ENCODE measurements around the gene IL10.

The IL10 gene

DNA sequence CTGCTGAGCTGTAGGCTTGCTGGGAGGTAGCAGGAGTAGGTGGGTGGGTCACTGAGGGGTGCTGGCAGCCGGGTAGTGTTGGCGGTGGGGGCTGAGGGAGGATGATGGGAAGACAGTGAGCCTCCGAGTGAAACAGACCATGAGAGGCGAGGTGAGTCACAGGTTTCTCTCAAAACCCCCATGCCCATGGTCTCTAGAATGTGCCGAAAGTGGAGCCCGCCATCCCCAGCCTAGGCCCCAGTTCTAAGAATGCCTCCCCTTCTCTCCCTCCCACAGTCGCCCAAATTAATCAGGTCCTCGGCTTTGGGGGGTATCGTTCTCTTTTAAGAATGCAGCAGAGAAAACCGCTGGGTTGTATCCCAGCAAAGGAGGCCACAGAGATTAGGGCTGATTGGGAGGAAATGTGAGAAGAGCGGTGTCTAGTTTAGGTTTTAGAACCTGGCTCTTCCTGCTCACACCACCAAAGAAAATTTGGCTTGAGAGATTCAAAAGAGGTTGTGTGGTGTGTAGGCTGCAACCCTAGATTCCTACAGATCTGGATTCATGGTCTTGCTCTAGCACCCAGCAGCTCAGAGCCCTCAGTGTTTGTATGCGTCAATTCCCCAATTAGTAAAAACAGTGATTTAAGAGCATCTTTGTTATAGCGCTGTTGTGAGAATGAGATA, 29.4 kb downstream of the IL10 start:
- TF ChIP-seq, protein P1, sequence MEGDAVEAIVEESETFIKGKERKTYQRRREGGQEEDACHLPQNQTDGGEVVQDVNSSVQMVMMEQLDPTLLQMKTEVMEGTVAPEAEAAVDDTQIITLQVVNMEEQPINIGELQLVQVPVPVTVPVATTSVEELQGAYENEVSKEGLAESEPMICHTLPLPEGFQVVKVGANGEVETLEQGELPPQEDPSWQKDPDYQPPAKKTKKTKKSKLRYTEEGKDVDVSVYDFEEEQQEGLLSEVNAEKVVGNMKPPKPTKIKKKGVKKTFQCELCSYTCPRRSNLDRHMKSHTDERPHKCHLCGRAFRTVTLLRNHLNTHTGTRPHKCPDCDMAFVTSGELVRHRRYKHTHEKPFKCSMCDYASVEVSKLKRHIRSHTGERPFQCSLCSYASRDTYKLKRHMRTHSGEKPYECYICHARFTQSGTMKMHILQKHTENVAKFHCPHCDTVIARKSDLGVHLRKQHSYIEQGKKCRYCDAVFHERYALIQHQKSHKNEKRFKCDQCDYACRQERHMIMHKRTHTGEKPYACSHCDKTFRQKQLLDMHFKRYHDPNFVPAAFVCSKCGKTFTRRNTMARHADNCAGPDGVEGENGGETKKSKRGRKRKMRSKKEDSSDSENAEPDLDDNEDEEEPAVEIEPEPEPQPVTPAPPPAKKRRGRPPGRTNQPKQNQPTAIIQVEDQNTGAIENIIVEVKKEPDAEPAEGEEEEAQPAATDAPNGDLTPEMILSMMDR (IDR thresholded peaks at IDR 0.05; ENCODE audit: low read depth, low read length): no peak
- no peak for DNase-seq (ENCODE audit: low read depth in 2 of 2)
- H3K4me3 ChIP-seq (replicated peaks in 1 of 2; ENCODE audit: low read depth in 2 of 2, low read length in 2 of 2): no peak overlapping the region

DNA sequence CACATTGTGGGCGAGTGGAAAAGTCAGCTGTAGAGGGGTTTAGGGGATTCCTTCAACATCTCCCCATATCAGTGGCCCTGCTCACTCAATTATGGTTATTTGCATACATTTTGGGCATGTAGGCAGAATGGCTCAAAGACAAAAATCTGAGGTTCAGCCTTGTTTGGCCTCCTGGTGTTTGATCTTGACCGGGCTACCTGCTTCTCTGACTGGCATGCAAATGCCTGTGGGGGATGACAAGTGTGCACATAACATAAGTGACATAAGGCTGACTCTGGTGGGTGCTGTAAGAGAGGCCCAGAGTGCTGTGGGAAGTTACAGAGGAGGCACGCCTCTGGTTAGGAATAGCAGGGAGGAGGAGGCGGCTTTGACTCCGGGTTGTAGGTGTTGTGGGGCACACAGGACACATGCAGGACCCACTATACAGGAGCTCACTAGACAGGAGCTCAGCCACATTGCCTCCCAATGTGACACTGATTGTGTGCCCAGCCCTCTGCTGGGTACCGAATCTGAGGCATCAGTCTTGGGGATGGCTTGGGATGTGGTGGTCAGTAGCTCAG, 31.1 kb downstream of the IL10 start:
- no peak for DNase-seq (ENCODE audit: low read depth in 2 of 2)
- H3K4me3 ChIP-seq (replicated peaks in 1 of 2; ENCODE audit: low read depth in 2 of 2, low read length in 2 of 2): no peak overlapping the region
- TF ChIP-seq, protein P1 (IDR thresholded peaks at IDR 0.05; ENCODE audit: low read depth, low read length): no peak

DNA sequence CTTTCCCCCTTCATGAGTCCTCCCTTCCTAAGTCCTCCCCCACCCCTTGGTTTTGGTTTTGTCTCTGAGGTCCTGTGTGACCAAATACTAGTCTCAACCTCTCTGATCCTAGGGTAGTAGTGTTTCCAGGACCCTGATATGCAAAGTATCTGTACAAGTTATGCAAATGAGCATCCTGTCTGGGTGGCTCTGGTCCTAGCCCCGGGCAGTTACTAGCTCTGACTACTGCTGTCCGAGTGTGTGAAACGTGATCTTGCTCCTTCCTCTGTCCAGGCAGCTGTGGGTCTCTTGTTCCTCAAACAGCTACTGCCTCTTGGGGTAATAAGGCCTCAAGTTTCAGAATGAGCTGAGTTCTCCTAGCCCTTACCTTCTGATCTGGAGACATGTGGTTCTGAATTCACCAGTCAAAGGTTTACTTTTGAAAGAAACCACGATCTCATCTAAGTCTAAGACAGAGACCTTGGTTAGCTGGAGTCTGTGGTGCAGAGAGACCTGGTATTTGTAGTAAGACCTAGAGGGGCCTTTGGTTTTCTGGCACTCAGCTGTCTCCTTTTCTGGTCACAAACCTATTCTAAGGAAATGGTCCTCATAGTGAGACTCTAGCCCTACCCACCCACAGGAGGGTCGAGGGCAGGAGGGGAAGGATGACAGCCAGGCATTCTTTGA, 32.8 kb downstream of the IL10 start:
- TF ChIP-seq, protein P1 (IDR thresholded peaks at IDR 0.05; ENCODE audit: low read depth, low read length): no peak
- DNase-seq (ENCODE audit: low read depth in 2 of 2): no peak
- H3K4me3 ChIP-seq (replicated peaks in 1 of 2; ENCODE audit: low read depth in 2 of 2, low read length in 2 of 2): no peak overlapping the region

DNA sequence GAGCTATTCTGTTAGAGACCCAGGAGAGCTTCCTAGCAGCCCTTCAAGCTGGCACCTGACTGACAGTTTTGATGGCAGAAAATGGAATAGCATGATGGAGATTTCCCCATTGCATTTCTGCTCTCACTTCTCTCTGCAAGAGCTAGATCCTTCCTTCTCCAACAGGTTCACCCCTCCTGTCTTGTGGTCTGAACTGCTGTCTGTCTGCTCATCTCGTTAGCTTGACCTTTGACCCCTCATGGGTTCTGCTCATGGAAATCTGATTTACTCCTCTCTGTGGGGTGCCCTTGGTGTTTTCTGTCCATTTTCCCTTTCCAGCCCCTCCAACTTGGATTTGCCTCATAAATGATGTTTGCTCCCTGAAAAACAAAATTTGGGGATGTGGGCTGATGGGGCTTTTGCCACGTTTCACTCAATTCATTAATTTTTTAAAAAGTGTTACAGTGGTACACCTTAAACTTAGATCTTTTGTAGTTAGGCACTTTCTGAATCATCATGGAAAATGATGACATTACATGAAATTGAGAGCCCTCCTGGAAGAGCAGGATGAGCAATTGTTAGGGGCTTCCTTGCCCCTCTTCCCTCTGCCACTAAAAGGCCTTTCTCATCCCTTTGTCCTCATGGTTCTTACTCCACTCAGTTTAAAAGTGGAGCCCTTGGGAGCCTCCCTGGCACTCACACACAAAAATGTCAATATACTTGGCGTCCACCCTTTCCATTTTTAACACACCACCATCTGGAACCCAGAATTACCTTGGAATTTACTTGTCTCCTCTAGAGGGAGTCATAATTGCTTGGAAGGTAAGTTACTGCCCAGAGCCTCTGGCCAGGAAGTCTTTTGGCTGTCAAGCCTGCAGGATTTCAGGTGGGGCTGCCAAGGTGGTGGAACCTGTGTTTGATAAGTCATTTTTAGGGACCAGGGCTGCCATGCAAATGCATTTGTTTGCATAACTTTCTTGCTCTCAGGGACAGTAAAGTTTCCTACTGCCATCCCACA, 33.6 kb downstream of the IL10 start:
- TF ChIP-seq, protein P1 (IDR thresholded peaks at IDR 0.05; ENCODE audit: low read depth, low read length): peak; percentile 32
- H3K4me3 ChIP-seq (replicated peaks in 1 of 2; ENCODE audit: low read depth in 2 of 2, low read length in 2 of 2): no peak overlapping the region
- DNase-seq (ENCODE audit: low read depth in 2 of 2): peak; percentile 35 to 50

DNA sequence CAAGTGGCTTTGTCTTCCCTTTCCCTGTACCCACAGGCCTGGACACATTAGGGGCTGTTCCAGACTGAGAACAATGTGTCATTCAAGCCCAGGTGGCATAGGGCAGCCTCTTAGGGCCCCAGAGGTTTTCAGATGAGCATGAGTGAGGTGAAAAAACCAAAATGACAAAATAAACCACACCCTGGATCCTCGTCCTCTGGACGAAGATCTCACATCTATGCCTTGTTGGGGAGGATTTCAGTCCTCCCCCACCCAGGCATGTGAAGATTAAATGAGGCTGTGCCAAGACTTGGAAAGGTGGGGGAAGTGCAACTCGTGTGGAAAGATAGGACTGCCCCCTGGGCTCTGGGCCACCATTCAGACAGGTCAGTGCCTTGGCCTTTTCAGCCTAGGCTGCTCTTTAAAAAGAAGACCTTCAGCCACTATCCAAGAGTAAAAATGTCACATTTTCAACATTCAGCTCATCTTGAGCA, 34.5 kb downstream of the IL10 start:
- DNase-seq (ENCODE audit: low read depth in 2 of 2): peak in 1 of 2 donors; percentile 30
- H3K4me3 ChIP-seq (replicated peaks in 1 of 2; ENCODE audit: low read depth in 2 of 2, low read length in 2 of 2): no peak overlapping the region
- TF ChIP-seq, protein P1 (IDR thresholded peaks at IDR 0.05; ENCODE audit: low read depth, low read length): no peak
